DND-41 (cell line): Measurements from ENCODE around the gene ZNF217.
"Not testable (repeated sequence)": the region's sequence is repeated elsewhere in the genome, so short reads cannot be mapped to it uniquely, and the experiment has no call there.

Experiments used
- ATAC-seq: fragments of 200-7000 bp; cut with Tn5 transposase; 3 replicates; pipeline ENCODE4 v1.9.1; 2021; ENCODE audit warnings: low read depth; ENCODE audit not compliant: insufficient read depth
- DNase-seq: peaks from one replicate; pipeline ENCODE4 v3.0.0-alpha.2; 2020
- H2AFZ ChIP-seq: 2 replicates; pipeline ENCODE4 v1.6.0; 2012; ENCODE audit warnings: low read depth, low read length
- H3K27ac ChIP-seq: 2 replicates; pipeline ENCODE4 v1.5.1; 2012; ENCODE audit warnings: low read length, inconsistent platforms
- H3K27me3 ChIP-seq: fragments of 200-600 bp; sonication (generic); 2 replicates; pipeline ENCODE4 v1.6.0; 2012; ENCODE audit warnings: low read length, mild to moderate bottlenecking, inconsistent platforms; ENCODE audit not compliant: insufficient read depth, poor library complexity
- H3K36me3 ChIP-seq: 2 replicates; pipeline ENCODE4 v1.5.1; 2012; ENCODE audit warnings: low read length, inconsistent platforms; ENCODE audit not compliant: insufficient read depth
- H3K4me1 ChIP-seq: 2 replicates; pipeline ENCODE4 v1.5.1; 2012; ENCODE audit warnings: mild to moderate bottlenecking, low read length; ENCODE audit not compliant: insufficient read depth
- H3K4me2 ChIP-seq: 2 replicates; pipeline ENCODE4 v1.6.0; 2012; ENCODE audit warnings: mild to moderate bottlenecking, moderate library complexity, low read length, inconsistent platforms; ENCODE audit not compliant: insufficient read depth
- H3K4me3 ChIP-seq, 2 experiments: fragments of 200-600 bp in 1 of 2; shearing (Covaris generic) in 1 of 2; 2 replicates each; pipeline ENCODE4 v1.5.1; 2012 to 2016; ENCODE audit warnings: inconsistent platforms in 2 of 2, low read length in 2 of 2, mild to moderate bottlenecking in 2 of 2, low read depth in 1 of 2, moderate library complexity in 1 of 2
- H3K79me2 ChIP-seq: 2 replicates; pipeline ENCODE4 v1.6.0; 2012; ENCODE audit warnings: low read length, inconsistent platforms; ENCODE audit not compliant: insufficient read depth
- H3K9ac ChIP-seq: 2 replicates; pipeline ENCODE4 v1.6.0; 2012; ENCODE audit warnings: low read depth, mild to moderate bottlenecking, inconsistent platforms, low read length, moderate library complexity
- H3K9me3 ChIP-seq: 2 replicates; pipeline ENCODE4 v1.5.1; 2012; ENCODE audit warnings: low read length, moderate library complexity, mild to moderate bottlenecking, inconsistent platforms; ENCODE audit not compliant: insufficient read depth, severe bottlenecking
- H4K20me1 ChIP-seq: 2 replicates; pipeline ENCODE4 v1.6.0; 2012; ENCODE audit warnings: low read length; ENCODE audit not compliant: insufficient read depth
- CTCF ChIP-seq: IDR thresholded peaks from 2 replicates; pipeline ENCODE4 v1.5.1; 2012; ENCODE audit warnings: borderline replicate concordance, low read length, moderate library complexity, mild to moderate bottlenecking; ENCODE audit not compliant: poor library complexity, severe bottlenecking; ENCODE audit errors: extremely low read depth
- EZH2 ChIP-seq: IDR thresholded peaks from 3 replicates; pipeline ENCODE4 v1.6.1; 2012; ENCODE audit warnings: borderline replicate concordance, low read depth, mild to moderate bottlenecking, moderate library complexity, low read length, inconsistent platforms; ENCODE audit not compliant: severe bottlenecking

ZNF217 gene

GRCh38 chr20:53594068-53595017 lies 704 bp upstream of the ZNF217 start:
- TF ChIP-seq CTCF (peak; percentile 55), EZH2 (no peak)
- H3K36me3 ChIP-seq, result no peaks in the 10 kb centered on the region; the same call in 1 of the 2 replicates
- H4K20me1 ChIP-seq, result no peaks in the 10 kb centered on the region
- H3K9ac ChIP-seq, result peak overlapping the region; percentile 99
- peak overlapping the region; percentile 65 for H2AFZ ChIP-seq
- H3K27ac ChIP-seq, result peak overlapping the region; percentile 98
- peaks cover 42% of the 10 kb centered on the region for H3K79me2 ChIP-seq
- DNase-seq (peak; percentile 96), ATAC-seq (peak; percentile 70)
- H3K9me3 ChIP-seq, result no peaks in the 10 kb centered on the region
- H3K4me2 ChIP-seq, result peak overlapping the region; percentile 68
- peaks cover 35% of the 10 kb centered on the region for H3K4me1 ChIP-seq
- H3K4me3 ChIP-seq, result peak overlapping the region; percentile 54 to 80; a peak in 3 of 4 replicates
- no peaks in the 10 kb centered on the region for H3K27me3 ChIP-seq

- Histone ChIP-seq H2AFZ (peak overlapping the region; percentile 47; the same call in 1 of the 2 replicates), H4K20me1 (no peaks in the 10 kb centered on the region), H3K9me3 (no peaks in the 10 kb centered on the region), H3K79me2 (peaks cover 55% of the 10 kb centered on the region), H3K27ac (peak overlapping the region; percentile 98), H3K27me3 (no peaks in the 10 kb centered on the region), H3K4me2 (peak overlapping the region; percentile 85), H3K9ac (peak overlapping the region; percentile 99), H3K4me1 (peaks cover 42% of the 10 kb centered on the region), H3K36me3 (no peaks in the 10 kb centered on the region; the same call in 1 of the 2 replicates), H3K4me3 (peak overlapping the region; percentile 80 to 87)
- DNase-seq (peak; percentile 51), ATAC-seq (peak; percentile 6; the same call in 1 of the 3 replicates)
- TF ChIP-seq CTCF (no peak), EZH2 (no peak)
These were observed 610 bp downstream of the ZNF217 start for GRCh38 chr20:53592992-53593465.

GRCh38 chr20:53592454-53592991 lies 1.1 kb downstream of the ZNF217 start:
- Histone ChIP-seq H3K27ac (peak overlapping the region; percentile 98), H3K4me2 (peak overlapping the region; percentile 85), H2AFZ (peak overlapping the region; percentile 46; the same call in 1 of the 2 replicates), H3K4me3 (peak overlapping the region; percentile 80 to 87), H3K79me2 (peaks cover 60% of the 10 kb centered on the region), H3K4me1 (peaks cover 42% of the 10 kb centered on the region), H3K9ac (peak overlapping the region; percentile 99)
- H3K36me3 ChIP-seq, H3K27me3 ChIP-seq, H4K20me1 ChIP-seq, H3K9me3 ChIP-seq: not testable (repeated sequence)
- peak; percentile 83 for DNase-seq
- ATAC-seq, result peak; percentile 37

GRCh38 chr20:53591941-53592441 lies 1.6 kb downstream of the ZNF217 start:
- Histone ChIP-seq H3K4me3 (peak overlapping the region; percentile 80 to 87; a peak in 3 of 4 replicates), H3K9ac (peak overlapping the region; percentile 99), H3K4me1 (peaks cover 47% of the 10 kb centered on the region), H3K27ac (peak overlapping the region; percentile 98), H3K4me2 (peak overlapping the region; percentile 85), H2AFZ (peak overlapping the region; percentile 46; the same call in 1 of the 2 replicates), H3K79me2 (peaks cover 65% of the 10 kb centered on the region)
- H4K20me1 ChIP-seq, ATAC-seq, H3K36me3 ChIP-seq, H3K9me3 ChIP-seq, H3K27me3 ChIP-seq: not testable (repeated sequence)
- DNase-seq, result peak; percentile 33

GRCh38 chr20:53591206-53591741 lies 2.4 kb downstream of the ZNF217 start:
- H4K20me1 ChIP-seq, H3K36me3 ChIP-seq, H3K9me3 ChIP-seq, H2AFZ ChIP-seq, H3K27me3 ChIP-seq, DNase-seq, ATAC-seq: not testable (repeated sequence)
- H3K4me2 ChIP-seq, result peak overlapping the region; percentile 85
- H3K4me3 ChIP-seq, result peak overlapping the region; percentile 80 to 87; a peak in 3 of 4 replicates
- peaks cover 72% of the 10 kb centered on the region for H3K79me2 ChIP-seq
- peak overlapping the region; percentile 99 for H3K9ac ChIP-seq
- H3K27ac ChIP-seq, result peak overlapping the region; percentile 98
- H3K4me1 ChIP-seq, result peaks cover 51% of the 10 kb centered on the region

- Histone ChIP-seq H3K4me2 (peak overlapping the region; percentile 85), H3K4me1 (peaks cover 56% of the 10 kb centered on the region), H3K9ac (peak overlapping the region; percentile 99), H3K79me2 (peaks cover 79% of the 10 kb centered on the region), H3K4me3 (peak overlapping the region in 1 of 2 experiments; percentile 80; a peak in 2 of 4 replicates), H3K27ac (peak overlapping the region; percentile 98)
- DNase-seq, H2AFZ ChIP-seq, H3K36me3 ChIP-seq, H4K20me1 ChIP-seq, ATAC-seq, H3K27me3 ChIP-seq, H3K9me3 ChIP-seq: not testable (repeated sequence)
These were observed 3.0 kb downstream of the ZNF217 start for GRCh38 chr20:53590608-53591007.
